Superior temporal gyrus (tissue), 1 donor: ENCODE data around the gene TAMALIN.
"Not testable (repeated sequence)": the region's sequence is repeated elsewhere in the genome, so short reads cannot be mapped to it uniquely, and the experiment has no call there.

Experiments used
- DNase-seq: peaks from one replicate; pipeline ENCODE4 v3.0.0-alpha.2; 2016; ENCODE audit errors: extremely low spot score

The TAMALIN gene

GRCh38 chr12:52006726-52007157 lies at the start of gene TAMALIN:
Gene TAMALIN (plus strand): TSS chr12:52006946. CDS start chr12:52007020, 74 bp downstream.
- no peak for DNase-seq

GRCh38 chr12:51958542-51958941 lies 48.2 kb upstream of the TAMALIN start:
- no peak for DNase-seq

- no peak for DNase-seq
These were observed 47.5 kb upstream of the TAMALIN start for GRCh38 chr12:51959211-51959610.

GRCh38 chr12:51959921-51960320 lies 46.8 kb upstream of the TAMALIN start:
- no peak for DNase-seq

- DNase-seq: no peak
These were observed 46.3 kb upstream of the TAMALIN start for GRCh38 chr12:51960488-51960887.

GRCh38 chr12:51960890-51961289 lies 45.9 kb upstream of the TAMALIN start:
- no peak for DNase-seq

GRCh38 chr12:51961834-51962233 lies 44.9 kb upstream of the TAMALIN start:
- no peak for DNase-seq

GRCh38 chr12:51962737-51963136 lies 44.0 kb upstream of the TAMALIN start:
- DNase-seq: no peak

- DNase-seq: no peak
These were observed 43.3 kb upstream of the TAMALIN start for GRCh38 chr12:51963477-51963876.

GRCh38 chr12:51969643-51970042 lies 37.1 kb upstream of the TAMALIN start:
- no peak for DNase-seq

- DNase-seq: no peak
These were observed 35.7 kb upstream of the TAMALIN start for GRCh38 chr12:51970904-51971646.

- no peak for DNase-seq
These were observed 34.9 kb upstream of the TAMALIN start for GRCh38 chr12:51971679-51972421.

GRCh38 chr12:51972422-51972812 lies 34.3 kb upstream of the TAMALIN start:
- no peak for DNase-seq

- peak; percentile 41 for DNase-seq
These were observed 33.9 kb upstream of the TAMALIN start for GRCh38 chr12:51972849-51973273.

GRCh38 chr12:51973560-51973959 lies 33.2 kb upstream of the TAMALIN start:
- peak; percentile 17 for DNase-seq

GRCh38 chr12:51974646-51975045 lies 32.1 kb upstream of the TAMALIN start:
- DNase-seq: no peak

- DNase-seq: no peak
These were observed 31.6 kb upstream of the TAMALIN start for GRCh38 chr12:51975196-51975595.

- no peak for DNase-seq
These were observed 30.2 kb upstream of the TAMALIN start for GRCh38 chr12:51976376-51977160.

- DNase-seq: no peak
These were observed 29.4 kb upstream of the TAMALIN start for GRCh38 chr12:51977320-51977753.

GRCh38 chr12:51979306-51979705 lies 27.4 kb upstream of the TAMALIN start:
- not testable (repeated sequence) for DNase-seq

GRCh38 chr12:51980051-51980808 lies 26.5 kb upstream of the TAMALIN start:
- peak; percentile 88 for DNase-seq

GRCh38 chr12:51980809-51981127 lies 26.0 kb upstream of the TAMALIN start:
- DNase-seq: no peak
